HG02588 (cell line): ENCODE data around the gene TDRD12.
"Not testable (repeated sequence)": the region's sequence is repeated elsewhere in the genome, so short reads cannot be mapped to it uniquely, and the experiment has no call there.

Experiments
- ATAC-seq: cut with Tn5 transposase; IDR thresholded peaks from one replicate; pipeline ENCODE4 v1.9.1; 2021; ENCODE audit warnings: mild to moderate bottlenecking, moderate library complexity; ENCODE audit not compliant: unreplicated experiment

The TDRD12 gene

DNA sequence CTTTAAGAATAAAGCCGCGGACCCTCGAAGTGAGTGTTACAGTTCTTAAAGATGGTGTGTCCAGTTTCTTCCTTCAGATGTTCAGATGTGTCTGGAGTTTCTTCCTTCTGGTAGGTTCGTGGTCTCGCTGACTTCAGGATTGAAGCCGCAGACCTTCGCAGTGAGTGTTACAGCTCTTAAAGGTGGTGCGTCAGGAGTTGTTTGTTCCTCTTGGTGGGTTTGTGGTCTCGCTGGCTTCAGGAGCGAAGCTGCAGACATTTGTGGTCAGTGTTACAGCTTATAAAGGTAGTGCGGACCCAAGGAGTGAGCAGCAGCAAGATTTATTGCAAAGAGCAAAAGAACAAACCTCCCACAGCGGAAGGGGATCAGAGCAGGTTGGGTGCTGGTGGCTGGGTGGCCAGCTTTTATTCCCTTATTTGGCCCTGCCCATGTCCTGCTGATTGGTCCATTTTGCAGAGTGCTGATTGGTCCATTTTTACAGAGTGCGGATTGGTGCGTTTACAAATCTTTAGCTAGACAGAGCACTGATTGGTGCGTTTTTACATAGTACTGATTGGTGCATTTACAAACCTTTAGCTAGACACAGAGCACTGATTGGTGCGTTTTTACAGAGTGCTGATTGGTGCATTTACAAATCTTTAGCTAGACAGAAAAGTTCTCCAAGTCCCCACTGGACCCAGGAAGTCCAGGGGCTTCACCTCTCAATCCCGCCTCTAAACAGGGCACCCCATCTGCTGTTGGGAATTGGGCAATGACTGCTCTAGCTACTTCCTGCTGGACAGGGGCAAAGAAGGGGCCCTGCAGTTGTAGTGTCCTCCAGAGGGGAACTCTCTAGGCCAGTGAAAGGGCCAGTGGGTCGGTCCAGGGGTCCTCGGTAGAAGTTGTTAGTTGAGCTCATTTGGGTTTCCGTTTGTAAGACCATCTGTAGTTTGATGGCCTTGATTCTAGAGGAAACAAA is 26.1 kb upstream of the TDRD12 start:
- not testable (repeated sequence) for ATAC-seq

DNA sequence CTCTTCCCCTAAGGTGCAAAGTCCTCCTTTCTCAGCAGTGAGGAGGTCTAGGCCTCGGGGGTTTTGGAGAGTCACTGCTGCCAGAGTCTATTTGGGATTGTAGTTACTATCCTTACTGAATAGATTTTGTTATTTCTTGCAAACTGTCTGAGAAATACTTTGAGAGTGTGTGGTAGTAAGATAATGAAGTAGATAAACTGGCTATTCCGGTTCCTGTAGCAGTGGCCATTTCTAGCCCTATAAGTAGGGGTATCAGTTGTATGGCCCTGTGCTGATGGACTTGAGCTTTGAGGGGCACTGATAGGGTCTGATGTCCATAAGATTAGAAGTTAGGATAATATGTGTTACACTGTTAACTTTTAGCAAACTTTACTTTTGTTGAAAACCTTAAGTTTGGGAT is 25.3 kb upstream of the TDRD12 start:
- ATAC-seq = not testable (repeated sequence)

DNA sequence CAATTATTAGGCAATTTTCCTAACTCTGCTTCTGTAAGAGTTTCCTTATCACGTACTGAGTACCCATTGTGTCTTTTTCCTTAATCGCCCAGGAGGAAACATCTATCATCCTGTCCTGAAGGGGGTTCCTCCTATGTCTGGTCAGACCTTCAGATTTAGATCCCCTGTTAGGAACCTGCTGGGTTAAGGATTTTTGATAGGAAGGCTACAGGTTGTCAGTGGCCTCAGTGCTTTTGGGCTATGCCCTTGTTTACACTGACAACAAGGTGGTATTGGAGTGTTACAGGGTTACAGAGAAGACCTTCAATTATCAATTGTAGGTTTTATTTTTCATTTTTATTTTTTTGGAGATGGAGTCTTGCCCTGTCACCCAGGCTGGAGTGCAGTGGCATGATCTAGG is 24.7 kb upstream of the TDRD12 start:
- ATAC-seq = not testable (repeated sequence)

DNA sequence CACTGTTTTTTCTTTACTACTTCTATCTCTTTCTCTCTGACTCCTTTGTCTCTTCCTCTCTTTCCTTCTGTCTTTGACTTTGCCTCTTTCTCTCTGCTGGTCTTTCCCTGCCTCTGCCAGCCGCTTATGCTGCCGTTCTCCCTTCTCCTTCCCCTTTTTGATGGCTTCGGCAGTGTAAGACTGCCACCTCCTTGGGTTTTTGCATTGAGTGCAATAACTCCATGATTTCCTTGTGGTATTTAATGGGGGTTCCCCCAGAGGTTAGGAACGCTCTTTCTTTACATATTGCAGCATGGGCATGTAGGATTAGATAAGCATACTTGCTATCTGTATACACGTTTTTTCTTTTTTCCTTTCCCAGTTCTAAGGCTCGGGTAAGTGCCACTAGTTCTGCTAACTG is 24.1 kb upstream of the TDRD12 start:
- not testable (repeated sequence) for ATAC-seq

DNA sequence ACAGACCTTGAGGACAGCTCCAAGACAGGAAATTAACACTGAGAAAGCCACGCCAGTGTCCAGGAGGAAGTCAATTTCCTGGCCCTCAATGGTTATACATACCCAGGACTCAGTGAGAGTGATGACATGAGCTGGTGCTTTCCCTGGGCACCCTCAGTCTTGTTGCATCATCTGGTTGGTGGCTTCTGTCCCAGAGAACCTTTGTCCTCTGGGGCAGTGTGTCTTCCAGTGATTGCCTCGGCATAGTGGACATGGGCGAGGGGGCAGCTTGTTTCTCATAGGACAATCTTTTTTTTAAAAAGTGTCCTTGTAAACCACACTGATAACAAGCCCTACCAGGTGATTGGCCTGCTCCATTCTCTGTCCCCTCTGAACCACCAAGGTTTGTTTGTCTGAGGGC is 22.8 kb upstream of the TDRD12 start:
- ATAC-seq = not testable (repeated sequence)

DNA sequence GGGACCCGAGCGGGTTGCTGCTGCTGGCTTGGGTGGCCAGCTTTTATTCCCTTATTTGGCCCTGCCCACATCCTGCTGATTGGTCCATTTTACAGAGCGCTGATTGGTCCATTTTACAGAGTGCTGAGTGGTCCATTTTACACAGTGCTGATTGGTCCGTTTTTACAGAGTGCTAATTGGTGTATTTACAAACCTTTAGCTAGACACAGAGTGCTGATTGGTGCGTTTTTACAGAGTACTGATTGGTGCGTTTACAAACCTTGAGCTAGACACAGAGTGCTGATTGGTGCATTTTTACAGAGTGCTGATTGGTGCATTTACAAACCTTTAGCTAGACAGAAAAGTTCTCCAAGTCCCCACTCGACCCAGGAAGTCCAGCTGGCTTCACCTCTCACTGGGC is 19.4 kb upstream of the TDRD12 start:
- ATAC-seq = not testable (repeated sequence)

DNA sequence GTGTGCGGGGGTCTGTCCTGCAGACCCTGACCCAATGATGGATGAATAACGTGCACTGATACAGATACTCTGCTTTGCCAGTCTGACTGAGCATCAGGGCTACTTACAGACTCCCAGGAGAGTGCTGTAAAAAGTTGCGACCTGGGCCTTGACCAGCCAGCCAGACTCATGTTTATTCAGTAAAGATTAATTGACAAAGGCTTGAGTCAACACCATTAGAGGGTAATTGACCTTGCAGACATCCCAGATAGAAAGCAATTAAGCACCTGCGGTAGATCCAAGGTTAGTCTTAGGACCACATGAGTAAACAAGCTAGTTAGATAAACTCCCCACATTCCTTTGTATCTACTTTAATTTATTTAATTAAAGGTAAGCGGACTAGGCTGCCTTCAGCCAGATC is 17.6 kb upstream of the TDRD12 start:
- ATAC-seq = no peak

DNA sequence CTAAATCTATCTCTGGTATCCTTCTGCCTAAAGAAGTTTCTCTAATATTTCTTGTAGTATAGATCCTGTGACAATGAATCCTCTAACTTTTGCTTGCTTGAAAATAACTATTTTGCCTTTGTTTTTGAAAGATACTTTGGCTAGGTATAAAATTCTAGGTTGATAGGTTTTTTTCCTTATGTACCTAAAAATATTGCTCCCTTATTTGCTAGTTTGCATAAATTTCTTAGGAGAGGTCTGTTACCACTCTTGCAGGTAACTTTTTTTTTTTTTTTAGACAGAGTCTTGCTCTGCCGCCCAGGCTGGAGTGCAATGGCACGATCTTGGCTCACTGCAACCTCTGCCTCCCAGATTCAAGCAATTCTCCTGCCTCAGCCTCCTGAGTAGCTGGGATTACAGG is 15.6 kb upstream of the TDRD12 start:
- ATAC-seq = not testable (repeated sequence)

DNA sequence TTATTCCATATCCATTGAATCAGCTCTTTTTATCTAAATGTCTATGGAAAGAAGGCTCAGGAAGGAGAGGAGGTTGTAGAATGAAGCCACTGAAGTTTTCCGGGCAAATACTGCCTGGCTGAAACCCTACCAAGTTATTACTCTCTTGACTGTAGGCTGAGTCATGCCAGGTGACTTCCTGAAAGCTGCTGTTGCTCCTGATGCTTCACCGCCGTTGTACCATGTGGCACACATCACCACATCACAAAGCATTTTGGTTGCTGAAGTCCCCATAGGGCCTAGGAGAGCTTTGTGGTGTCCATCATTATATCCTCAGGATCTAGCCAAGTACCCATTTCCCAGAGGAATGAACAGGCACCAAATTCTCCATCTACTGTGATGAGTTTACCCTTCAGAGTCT is 11.1 kb upstream of the TDRD12 start:
- ATAC-seq = no peak

DNA sequence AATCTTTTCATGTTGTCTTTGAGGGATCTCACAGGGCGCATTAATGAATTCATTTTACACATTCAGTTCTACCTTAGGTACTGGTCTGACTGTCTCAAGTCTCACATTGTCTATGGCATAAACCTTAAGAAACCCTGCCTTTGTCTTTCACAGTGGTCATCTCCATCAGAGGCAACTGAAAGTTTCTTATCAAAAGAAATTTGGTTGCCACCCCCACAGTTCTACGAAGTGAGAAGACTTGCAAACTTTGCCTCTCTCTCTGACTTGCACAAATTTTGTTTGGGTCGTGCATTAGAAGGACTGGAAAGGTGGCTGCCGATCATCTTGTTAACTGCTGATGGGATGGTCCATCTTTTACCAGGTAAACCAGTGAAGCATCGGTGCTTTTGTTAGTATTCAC is 10.5 kb upstream of the TDRD12 start:
- ATAC-seq = no peak

DNA sequence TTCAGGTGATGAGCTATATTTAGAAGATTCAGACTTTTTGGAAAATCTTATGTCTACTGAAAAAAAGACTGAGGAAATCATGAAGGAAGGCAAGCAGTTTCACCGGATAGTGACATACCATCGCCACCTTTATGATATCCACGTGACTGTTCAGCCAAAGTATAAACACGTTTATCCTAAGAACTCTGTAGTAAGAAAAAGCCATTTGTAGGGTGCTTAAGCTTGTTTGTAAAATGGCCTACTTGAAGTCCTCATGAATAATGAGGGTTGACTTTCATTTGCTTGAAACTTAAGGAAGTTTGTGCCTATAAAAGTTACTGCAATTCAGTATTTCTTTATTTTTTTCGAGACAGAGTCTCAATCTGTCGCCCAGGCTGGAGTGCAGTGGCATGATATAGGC is 7.8 kb upstream of the TDRD12 start:
- no peak for ATAC-seq

DNA sequence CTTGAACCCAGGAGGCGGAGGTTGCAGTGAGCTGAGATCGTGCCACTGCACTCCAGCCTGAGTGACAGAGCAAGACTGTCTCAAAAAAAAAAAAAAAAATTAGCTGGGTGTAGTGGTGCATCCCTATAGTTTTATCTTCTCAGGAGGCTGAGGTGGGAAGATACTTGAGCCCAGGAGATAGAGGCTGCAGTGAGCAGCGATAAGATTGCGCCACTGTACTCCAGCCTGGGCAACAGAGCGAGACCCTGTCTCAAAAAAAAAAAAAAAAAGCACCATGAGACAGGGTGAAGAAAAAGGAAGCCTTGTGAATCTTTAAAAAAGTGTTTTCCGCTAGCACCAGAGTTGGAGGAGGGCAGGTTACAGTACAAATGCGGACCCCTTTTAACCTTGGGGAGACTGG is 3.4 kb upstream of the TDRD12 start:
- ATAC-seq = not testable (repeated sequence)

DNA sequence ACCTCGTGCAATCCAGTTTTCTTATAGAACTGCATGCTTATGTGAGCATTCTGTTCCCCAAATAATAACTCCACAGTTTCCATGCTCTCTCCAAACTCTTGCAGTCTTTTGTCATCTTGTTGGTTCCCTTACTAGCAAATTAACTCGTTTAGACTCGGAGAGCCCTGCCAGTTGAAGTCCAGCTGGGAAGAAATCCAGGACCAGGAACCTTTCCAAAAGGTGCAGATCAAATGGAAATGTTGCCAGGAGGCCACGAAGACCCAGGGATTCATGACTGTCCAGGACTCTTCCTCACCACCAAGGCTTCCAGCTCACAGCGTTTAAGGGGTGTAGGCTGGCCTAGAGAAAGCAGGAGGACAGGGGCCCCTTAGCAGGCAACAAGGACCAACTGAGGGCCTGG is 2.1 kb upstream of the TDRD12 start:
- no peak for ATAC-seq

DNA sequence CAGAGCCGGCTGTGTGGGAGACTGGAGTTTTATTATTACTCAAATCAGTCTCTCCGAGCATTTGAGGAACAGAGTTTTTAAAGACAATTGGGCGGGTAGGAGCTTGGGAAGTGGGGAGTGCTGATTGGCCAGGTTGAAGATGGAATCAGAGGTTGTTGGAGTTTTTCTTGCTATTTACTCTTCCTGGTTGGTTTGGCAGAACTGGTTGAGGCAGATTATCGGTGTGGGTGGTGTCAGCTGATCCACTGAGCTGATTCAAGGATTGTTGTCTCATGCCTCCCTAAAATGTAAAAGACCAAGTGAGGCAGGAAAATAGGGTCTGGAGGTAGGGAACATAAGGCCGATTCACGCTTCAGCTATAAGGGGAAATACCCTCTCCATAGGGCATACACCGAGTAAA is 1.3 kb upstream of the TDRD12 start:
- no peak for ATAC-seq

DNA sequence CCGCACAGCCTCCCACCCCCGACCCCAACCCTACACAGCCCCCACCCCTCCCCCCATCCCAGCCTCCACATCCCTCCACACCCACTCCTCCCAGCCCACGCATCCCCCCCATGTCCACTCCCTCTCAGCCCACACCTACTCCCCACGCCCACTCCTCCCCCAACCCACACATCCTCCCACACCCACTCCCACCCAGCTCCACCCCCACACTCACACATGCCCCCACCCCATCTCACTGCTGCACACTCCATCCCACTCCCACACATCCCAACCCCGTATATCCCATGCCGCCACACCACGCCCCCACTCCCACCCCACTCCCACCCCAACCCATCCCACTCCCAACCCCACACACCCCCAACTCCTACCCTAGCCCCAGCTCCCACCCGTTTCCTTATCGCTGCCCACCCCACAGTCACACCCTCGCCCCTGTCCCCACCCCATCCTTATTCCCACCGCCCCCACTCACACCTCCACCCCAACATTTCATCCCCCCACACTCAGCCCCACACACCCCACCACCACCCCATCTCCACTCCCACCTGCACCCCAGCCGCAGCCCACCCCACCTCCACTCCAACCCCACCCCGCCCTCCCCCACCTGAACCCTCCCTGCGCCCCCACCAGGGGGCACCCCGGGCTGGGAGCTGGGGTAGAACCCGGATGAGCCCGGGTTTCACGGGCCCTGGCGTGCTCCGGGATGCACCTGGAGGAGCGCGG is 809 bp downstream of the TDRD12 start:
- no peak for ATAC-seq

DNA sequence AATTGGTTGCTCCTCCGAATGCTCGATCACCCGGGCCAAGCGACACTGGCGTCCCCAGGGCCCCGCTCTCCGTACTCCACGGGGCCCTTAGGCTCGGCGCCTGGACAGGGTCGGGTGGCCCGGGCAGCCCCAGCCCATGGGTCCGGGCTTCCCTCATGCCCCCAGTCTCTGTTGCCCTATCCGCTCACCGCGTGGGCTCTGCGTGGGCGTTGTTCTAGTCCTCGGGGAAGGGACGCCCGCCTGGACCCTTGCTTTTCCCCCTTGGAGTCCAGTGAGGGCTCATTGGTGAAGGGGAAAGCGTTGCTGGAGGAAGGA is 1.3 kb downstream of the TDRD12 start:
- no peak for ATAC-seq

DNA sequence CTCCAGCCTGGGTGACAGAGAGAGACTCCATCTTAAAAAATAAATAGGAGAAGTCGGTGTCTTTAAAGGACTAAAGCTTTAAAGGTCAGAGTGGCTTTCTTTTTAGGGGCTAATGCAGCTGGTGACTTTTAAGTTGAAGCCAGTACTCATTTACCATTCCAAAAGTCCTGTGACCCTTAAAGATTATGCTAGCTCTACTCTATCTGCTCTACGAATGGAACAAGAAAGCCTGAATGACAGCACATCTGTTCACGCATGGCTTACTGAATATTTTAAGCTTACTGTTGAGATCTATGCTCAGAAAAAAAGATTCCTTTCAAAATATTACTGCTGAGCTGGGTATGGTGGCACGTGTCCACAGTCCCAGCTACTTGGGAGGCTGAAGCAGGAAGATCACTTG is 16.4 kb downstream of the TDRD12 start:
- no peak for ATAC-seq

DNA sequence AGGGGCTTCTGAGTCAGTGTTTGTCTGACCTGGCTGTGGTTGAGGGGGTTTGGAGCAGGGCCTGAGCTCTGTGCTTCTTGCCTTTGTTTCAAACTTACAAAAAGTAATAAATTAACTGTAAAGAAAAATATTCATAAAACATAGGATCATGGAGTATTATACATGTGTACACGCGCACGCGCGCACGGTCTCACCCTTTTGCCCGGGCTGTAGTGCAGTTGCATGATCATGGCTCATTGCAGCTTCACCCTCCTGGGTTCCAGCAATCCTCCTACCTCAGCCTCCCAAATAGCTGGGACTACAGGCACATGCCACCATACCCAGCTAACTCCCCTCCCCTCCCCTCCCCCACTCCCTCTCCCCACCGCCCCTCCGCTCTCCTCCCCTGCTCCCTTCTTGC is 23.5 kb downstream of the TDRD12 start:
- ATAC-seq = no peak

DNA sequence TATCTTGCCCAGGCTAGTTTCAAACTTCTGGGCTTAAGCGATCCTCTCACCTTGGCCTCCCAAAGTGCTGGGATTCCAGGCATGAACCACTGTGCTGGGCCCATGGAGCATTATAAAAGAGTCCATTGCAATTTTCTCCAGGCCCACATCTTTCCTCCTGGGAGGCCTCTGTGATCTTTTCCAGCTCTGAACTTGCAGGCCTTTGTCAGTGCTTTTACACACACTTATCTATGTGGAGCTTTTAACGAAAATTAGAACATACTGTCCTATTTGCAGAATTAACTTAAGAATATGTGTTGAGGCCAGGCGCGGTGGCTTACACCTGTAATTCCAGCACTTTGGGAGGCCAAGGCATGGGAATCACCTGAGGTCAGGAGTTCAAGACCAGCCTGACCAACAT is 23.9 kb downstream of the TDRD12 start:
- no peak for ATAC-seq

DNA sequence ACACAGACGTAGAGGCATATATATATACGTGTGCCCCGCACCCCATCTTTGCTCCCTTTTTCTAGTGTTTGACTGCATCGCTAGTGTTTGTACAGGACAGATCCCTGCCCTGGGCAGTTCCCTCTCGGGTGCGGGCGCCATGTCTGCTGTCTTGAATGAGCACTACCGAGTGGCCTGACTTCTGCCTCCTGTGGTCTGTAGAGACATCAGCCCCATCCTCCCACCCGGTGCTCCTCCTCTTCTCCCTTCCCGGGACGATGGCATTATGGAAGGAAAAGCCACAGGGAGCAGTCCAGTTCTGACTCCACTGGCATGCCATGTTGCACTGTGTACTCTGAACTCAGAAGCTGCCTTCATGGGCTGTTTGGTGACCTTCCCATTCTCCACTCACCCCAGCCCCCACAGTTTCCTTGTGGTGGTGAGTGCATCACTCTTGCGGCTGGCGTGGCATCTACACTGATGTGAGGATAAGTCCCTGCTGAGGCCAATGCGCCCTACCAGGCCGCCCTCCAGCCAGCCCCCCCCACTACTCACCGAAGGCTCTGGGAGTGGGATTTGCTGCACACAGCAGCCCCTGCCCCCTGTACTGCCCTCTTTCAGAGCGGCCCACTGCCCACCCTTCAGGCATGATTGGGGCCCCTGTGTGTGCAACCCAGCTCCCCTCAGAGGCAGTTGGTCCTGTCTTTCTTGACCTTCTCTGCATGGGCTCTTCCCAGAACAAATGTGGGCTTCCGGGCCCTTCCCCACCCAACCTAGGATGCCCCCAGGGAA is 25.2 kb downstream of the TDRD12 start:
- no peak for ATAC-seq

DNA sequence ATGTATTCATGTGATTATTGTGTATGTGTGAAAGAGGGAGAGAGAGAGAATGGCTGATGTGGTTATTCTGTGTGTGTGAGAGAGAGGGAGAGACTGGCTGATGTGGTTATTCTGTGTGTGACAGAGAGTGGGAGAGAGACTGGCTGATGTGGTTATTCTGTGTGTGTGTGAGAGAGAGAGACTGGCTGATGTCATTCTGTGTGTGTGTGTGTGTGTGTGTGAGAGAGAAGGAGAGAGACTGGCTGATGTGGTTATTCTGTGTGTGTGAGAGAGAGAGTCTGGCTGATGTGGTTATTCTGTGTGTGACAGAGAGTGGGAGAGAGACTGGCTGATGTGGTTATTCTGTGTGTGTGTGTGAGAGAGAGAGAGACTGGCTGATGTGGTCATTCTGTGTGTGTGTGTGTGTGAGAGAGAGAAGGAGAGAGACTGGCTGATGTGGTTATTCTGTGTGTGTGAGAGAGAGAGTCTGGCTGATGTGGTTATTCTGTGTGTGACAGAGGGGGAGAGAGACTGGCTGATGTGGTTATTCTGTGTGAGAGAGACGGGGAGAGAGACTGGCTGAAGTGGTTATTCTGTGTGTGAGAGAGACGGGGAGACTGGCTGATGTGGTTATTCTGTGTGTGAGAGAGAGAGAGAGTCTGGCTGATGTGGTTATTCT is 26.2 kb downstream of the TDRD12 start:
- ATAC-seq = not testable (repeated sequence)
